GM18520 (cell line): ENCODE data around the gene PHLDB1.
"Not testable (repeated sequence)": the region's sequence is repeated elsewhere in the genome, so short reads cannot be mapped to it uniquely, and the experiment has no call there.

Source experiments
- ATAC-seq: cut with Tn5 transposase; IDR thresholded peaks from one replicate; pipeline ENCODE4 v1.9.1; 2021; ENCODE audit not compliant: unreplicated experiment

The PHLDB1 gene

DNA sequence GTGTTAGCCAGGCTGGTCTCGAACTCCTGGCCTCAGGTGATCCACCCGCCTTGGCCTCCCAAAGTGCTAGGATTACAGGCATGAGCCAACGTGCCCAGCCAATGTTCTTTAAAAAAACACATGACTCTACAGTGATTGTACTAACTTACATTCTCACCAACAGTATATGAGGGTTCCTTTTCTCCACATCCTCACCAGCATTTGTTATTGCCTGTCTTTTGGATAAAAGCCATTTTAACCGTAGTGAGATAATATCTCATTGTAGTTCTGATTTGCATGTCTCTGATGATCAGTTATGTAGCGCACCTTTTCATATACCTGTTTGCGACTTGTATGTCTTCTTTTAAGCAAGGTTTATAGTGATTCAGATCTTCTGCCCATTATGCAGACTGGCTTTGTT lies 75.5 kb downstream of the PHLDB1 start:
- ATAC-seq: not testable (repeated sequence)

DNA sequence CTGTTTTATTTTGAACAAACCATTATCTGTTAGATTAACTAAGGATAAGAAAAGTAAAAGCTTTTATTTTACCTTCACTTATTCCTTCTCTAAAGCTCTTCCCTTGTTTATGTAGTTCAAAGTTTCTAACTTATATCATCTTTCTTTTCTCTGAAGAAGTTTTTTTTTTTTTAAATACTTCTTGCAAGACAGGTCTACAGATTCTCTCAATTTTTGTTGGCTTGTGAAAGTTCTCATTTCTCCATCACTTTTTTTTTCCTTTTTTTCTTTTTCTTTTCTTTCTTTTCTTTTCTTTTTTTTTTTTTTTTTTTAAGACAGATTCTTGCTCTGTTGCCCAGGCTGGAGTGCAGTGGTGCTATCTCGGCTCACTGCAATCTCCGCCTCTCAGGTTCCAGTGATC lies 76.8 kb downstream of the PHLDB1 start:
- no peak for ATAC-seq

DNA sequence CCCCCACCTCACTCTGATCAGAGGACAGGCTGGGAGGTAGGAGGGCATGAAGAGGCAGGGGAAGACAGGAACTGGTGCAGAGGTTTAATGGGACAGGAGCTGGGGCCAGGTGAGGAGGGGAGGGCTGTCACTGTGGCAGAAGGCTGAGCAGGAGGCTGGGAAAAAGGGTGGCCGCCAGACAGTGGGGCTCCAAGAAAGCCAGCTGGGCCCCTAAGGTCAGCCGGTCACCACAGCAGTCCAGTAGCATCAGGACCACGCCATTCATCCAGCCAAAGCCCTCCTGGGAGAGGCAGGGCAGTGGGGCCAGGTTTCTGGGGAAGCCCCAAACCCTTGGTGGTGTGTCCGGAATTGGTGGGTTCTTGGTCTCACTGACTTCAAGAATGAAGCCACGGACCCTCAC lies 80.5 kb downstream of the PHLDB1 start:
- ATAC-seq: no peak

DNA sequence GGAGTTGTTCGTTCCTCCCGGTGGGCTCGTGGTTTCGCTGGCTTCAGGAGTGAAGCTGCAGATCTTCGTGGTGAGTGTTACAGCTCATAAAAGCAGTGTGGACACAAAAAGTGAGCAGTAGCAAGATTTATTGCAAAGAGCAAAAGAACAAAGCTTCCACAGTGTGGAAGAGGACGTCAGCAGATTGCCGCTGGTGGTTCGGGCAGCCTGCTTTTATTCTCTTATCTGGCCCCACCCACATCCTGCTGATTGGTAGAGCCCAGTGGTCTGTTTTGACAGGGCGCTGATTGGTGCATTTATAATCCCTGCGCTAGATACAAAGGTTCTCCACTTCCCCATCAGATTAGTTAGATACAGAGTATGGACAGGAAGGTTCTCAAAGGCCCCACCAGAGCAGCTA lies 80.9 kb downstream of the PHLDB1 start:
- not testable (repeated sequence) for ATAC-seq

DNA sequence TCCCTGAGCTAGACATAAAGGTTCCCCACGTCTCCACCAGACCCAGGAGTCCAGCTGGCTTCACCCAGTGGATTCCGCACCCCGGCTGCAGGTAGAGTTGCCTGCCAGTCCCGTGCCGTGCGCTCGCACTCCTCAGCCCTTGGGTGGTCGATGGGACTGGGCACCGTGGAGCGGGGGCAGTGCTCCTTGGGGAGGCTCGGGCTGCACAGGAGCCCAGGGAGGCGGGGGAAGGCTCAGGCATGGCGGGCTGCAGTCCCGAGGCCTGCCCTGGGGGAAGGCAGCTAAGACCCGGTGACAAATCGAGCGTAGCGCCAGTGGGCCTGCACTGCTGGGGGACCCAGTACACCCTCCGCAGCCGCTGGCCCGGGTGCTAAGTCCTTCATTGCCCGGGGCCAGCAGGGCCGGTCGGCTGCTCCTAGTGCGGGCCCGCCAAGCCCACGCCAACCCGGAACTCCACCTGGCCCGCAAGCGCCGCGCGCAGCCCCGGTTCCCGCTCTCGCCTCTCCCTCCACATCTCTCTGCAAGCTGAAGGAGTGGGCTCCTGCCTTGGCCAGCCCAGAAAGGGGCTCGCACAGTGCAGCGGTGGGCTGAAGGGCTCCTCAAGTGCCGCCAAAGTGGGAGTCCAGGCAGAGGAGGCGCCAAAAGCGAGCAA lies 81.6 kb downstream of the PHLDB1 start:
- no peak for ATAC-seq

DNA sequence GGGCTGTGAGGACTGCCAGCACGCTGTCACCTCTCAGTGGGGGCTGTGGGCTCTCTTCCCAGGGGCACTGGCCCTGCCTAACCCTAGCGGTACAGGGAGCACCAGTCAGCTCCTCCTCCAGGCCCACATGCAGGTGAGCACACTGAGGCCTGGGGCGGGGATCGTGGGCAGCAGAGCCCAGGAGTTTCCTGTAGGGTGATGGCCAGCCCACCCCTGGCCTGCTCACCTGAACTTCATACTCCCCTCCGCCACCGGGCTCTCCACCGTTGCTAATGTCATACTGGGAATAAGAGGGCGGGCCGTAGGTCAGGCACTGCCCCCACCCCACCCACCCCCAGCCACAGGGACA lies 82.1 kb downstream of the PHLDB1 start:
- no peak for ATAC-seq

DNA sequence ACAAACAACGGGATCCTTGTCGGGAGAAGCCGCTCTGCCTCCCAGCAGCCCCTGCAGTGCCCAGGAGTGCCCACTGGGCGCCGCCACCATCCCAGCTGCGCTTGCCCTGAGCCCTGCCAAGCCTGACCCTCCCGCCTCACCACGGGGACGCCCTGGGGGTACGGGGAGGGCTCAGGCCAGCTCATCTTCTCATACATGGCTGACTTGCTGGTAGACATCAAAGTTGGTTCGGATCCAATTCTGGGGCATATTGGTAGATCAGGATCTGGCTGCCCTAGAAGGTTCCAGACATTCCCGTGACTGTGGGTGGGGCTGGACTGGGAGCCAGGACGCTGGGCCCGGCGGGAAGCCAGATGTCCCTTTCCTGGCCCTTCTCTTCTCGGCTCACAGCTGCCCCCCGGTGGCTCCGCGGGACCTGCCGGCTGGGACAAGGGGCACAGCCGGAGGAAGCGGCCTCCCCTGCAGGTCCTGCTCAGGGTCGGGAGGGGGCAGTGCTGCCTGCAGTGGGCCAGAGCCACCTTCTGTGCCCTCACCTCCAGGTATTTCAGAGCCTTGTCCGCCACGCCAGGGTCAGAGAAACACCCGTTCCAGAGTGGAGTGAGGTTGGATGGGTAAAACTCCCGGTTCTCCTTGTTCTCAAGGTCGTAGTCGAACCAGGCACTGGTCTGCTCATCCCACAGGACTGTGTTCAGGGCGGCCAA lies 82.6 kb downstream of the PHLDB1 start:
- ATAC-seq: peak; percentile 63

DNA sequence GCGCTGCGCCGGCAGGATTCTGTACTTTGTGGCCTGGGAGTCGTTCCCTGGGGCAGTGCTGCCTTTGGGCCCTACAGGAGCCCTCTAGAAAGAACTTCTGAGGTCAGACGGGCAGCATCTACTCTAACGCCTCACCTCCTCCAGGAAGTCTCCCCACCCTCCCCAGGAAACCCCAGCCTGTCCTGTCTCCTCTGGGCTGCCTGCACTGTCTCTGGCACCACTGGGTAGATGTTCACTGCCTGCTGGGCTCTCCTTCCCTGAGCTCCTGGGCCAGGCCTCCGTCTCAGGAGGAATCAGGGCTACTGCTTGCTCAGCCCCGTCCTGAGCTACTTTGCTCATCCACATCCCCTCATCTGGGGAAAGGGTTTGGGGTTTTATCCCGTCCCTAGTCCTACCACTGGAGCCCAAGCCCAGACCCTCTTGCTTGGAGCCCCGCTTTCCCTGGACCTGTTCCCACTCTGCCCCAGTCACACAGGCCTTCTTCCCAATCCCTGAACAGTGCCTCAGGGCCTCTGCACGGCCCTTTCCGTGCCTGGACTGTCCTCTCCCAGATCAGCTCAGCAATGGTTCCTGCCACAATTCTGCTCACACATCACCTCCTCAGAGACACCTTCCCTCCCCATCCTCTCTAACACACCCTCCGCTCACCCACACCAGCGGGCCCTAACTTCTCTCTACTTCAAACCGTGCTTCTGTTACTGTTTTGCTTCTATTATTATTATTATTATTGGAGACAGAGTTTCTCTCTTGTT lies 83.3 kb downstream of the PHLDB1 start:
- ATAC-seq: no peak

DNA sequence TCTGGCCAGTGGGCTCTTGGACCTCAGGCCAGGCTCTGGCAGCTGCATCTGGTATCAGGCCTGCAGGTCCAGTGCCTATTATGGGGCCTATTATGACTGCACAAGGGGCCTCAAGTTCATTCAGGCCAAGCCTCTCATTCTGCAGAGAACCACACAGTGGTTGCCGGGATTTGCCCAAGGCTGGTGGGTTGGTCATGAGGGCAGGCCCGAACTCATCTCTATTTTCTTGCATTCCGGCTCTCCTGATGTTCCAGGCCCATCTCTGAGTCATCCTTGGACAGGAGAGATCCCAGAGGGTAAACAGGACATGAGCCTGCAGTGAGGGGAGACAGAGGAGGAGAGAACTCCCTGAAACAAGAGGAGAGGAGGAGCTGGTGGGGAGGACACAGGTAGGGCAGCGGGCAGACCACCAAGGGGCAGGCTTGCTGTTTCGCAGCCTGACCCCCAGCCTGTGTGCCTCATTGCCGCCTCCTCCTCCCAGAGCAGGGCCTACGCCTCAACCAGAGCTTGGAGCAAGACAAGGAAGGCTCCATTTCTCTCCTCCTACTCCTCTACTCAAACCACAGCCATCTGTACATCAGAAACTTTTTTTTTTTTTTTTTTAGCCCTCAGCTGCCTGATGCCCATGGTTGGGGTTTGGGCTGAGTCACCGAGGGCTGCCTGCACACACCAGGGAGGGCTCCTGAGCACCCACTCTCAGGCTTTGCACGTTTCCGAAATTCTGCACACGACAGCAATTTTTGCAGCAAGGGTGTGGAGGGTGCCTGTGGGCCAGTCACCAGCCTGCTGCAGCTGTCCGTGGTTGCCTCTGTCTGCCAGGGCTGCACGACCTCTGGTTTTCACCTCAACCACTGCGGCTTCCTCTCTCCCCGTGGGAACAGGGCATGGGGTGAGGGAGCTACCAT lies 84.8 kb downstream of the PHLDB1 start:
- ATAC-seq: no peak

DNA sequence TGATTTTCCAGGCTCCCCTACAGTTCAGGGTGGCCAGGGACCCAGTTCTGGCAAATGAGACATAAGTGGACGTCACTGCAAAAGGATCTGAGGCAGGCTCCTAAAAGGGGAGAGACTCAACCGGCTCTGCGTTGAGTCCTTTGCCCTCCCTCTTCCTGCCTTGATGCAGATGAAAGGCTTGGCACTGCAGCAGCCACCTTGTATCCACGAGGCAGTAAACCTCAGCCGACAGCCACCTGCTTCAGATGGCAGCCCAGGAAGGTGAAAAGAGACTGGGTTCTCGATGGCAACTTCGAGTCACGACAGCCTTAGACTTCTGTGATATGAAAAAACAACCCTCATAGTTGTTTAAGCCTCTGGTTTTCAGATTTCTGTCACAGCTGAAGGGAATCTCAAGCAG lies 86.8 kb downstream of the PHLDB1 start:
- ATAC-seq: no peak

DNA sequence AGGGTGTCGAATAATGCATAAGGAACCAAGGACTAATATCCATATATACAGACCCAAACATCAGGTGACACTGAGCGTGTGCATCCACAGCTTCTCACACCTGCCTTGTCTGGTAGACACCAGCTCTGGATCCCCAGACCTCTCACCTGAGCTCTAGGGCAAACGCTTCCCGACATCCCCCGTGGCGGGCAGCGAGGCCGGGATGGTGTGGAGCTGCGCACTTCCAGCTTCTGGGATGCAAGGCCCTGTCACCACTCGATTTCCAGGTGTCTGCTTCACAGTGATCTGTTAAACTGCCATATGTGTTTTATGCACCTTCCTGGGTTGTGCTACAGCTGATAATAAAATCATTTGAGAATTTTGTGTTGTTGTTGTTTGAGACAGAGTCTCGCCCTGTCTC lies 87.4 kb downstream of the PHLDB1 start:
- ATAC-seq: no peak

DNA sequence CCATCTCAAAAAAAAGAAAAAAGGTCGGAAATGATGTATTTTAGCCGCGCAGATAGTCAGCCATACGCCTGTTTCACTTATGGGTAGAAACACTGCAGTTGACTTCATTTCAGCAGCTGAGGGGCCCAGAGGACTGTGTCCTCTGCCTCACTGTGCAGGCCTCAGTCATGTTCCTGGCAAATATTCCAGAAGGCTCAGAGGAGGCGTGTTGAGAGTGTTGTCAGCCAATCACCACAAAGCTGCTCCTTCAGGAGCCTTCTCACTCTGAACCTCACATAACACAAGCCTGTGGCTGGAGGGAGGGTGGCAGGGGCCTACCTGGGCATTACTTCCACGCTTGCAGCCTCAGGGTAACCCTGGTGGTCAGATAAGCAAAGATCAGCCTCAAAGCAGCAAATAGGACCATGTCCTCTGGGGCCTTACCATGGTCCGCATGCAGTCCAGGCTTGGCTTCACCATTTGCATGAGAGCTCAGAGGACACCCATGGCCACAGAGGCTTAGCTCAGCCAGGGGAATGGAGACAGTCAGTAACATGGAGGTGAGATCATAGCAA lies 89.3 kb downstream of the PHLDB1 start:
- no peak for ATAC-seq

DNA sequence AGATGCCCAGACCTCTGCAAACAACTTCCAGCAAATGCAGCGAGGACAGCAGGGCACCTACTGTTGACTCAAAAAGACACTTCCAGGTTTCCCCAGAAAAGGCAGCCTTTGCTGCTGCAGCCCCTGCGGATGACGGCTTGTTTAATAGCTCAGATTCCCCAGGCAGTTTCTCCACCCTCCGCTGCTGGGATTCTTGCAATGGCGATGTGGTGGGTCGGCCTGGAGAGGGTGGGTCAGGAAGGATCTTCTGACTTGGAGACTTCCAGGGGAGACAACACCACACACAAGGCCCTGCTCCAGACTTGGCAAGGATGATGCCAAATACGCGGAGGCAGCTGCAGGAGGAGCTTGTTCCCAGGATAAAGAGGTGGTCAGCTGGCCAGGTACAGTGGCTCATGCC lies 89.9 kb downstream of the PHLDB1 start:
- ATAC-seq: no peak

DNA sequence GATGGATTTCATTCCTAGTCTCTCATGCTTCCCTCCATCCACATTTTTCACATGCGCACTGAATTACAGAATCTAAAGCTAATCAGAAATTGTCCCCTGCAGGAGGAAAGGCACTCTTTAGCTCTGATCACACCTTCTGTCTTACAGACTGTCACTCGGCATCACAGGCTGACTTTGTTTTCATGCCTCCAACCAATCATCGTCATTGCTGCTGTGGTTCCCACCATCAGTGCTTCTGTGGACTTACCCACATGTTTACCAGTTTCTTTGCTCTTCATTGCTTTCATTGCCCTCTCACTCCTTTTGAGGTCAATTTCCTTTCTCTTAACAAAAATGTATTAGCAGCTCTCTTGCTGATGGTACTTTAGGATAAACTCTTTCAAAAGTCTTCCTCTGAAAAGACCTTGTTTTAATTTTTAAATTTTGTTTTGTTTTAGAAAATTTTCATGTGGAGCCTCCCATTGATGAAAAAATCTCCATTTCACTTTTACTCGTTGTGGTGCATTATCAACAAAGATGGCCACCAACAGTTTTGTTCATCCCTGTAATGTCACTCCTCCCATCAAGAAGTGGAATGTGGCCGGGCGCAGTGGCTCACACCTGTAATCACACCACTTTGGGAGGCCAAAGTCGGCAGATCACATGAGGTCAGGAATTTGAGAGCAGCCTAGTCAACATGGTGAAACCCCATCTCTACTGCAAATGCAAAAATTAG lies 92.2 kb downstream of the PHLDB1 start:
- ATAC-seq: no peak

DNA sequence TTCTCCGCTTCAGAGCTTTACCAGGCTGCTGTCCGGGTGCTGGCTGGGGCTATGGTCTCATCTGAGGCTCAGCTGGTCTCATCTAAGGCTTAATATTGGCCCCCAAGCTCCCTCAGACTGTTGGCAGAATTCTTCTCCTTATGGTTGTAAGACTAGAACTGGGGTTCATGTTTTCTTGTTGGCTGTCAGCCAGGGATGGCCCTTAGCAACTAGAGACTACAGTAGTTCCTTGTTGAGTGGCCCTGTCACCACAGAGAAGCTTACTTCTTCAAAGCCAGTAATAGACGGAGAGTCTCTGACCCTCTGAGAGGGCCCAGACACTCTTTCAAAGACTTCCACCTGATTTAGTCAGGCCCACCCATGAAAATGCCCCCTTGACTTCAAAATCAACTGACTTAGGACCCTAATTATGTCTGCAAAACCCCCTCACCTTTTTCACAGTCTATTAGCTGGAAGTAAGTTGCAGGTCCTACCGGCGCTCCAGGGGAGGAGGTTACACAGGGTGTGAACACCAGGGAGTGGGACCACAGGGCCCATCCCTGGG lies 96.2 kb downstream of the PHLDB1 start:
- ATAC-seq: no peak

DNA sequence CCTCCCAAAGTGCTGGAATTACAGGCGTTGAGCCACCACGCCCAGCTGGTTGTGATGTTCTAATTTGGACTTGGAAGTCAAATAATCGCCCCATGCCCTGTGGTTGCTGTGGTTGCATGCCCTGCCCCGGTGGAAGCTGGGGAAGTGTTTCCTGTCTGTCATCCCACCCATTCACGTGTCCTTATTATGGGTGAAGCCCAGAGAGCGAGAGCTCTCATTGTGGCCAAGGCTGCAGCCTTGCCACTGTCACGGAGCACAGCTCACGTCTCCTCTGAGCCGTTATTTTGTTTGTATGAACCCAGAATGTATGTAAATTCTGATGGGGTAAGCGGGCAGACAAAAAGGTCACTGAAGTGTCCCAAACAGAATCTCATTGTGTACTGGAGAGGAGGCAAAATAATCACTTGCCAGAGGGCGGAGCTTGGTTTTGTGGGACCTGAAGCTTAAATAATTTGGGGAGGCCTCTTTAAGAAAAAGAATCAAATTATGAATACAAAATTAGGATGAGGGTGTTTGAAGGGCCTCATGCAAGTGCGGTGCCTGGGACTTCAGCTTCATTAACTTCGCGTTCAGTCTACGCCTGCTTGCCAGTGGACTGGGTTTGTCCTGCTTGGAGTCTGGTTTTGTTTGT lies 97.8 kb downstream of the PHLDB1 start:
- ATAC-seq: no peak

DNA sequence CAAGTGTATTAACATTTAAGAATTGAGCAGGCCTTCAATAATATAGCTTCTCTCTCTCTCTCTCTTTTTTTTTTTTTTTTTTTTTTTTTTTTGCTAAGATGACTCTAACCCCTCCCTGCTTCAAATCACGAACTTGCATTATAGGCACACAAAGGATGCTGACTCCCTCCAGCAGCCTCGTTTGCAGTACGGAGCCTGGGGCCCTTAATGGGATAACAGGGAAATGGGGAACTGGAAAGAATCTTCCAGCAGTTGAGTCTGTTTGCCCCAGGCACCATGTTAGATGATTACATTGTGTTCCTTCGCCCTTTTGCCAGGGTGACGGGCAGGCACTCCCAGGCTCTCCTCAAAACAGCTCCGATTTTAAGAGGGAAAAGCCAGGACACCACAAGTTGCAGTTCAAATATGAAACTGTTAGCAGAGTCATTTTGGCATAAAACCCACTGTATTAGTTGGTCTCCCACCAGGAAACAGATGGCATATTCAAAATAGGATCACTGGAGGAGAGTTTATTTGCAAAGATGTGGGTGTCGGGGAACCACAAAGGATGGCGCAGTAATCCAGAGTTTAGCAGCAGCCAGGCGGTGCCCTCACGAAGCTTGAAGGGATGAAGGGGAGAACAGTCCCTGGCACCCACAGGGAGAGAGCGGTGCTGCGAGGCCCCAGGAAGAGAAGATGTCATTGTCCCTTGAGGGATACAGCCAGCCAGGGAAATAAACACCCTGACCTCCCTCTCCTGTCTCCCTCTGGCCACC lies 98.6 kb downstream of the PHLDB1 start:
- no peak for ATAC-seq

DNA sequence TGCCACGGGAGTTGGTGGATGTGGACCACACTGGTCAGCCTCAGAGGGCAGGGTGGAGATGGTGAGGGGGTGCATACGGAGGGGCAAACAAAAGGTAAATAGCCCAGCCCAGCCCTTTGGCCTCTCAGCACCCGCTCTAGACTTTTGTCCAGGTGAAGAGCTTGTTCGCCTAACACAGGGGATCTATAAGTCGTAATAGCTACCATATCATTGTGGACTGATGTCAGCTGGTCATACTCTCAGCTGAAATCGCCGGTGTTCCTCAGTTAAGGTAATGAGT lies 99.1 kb downstream of the PHLDB1 start:
- ATAC-seq: no peak
